MCF 10A (cell line): ENCODE results near the gene MACF1. TPM values are rescaled to one million over a fixed set of nuclear protein-coding genes. Genes with fewer than 3 reads are reported as not detected.

Source experiments
- BruUV-seq: library from RNA; stranded (reverse); fragments of 400-500 nt; replicated peaks from 2 replicates; lab custom pipeline; 2021; lab: Mats Ljungman, UMichigan
- CTCF ChIA-PET: fragments of 300-600 bp; sonication (Branson Sonifier 250); formaldehyde crosslinking; extraction: SDS; loops from one replicate; lab custom pipeline; 2021; ENCODE audit warnings: antibody characterized with exemption, inconsistent platforms; lab: Yijun Ruan, JAX
- POLR2A ChIA-PET: fragments of 300-600, 350-650 bp; sonication (Branson Sonifier 250); formaldehyde crosslinking; extraction: SDS; loops from one replicate; lab custom pipeline; 2020; ENCODE audit warnings: antibody characterized with exemption, inconsistent platforms; lab: Yijun Ruan, JAX
- DNase-seq: peaks from one replicate; pipeline ENCODE4 v3.0.0-alpha.2; 2018; ENCODE audit not compliant: unreplicated experiment
- H3K27ac Mint-ChIP-seq: one replicate; pipeline ENCODE4 v1.8.0; 2022; ENCODE audit warnings: mild to moderate bottlenecking, low read depth, mixed read lengths; ENCODE audit not compliant: unreplicated experiment
- H3K27me3 Mint-ChIP-seq: one replicate; pipeline ENCODE4 v1.8.0; 2022; ENCODE audit warnings: mixed read lengths; ENCODE audit not compliant: insufficient read depth, unreplicated experiment
- H3K36me3 Mint-ChIP-seq: one replicate; pipeline ENCODE4 v1.8.0; 2022; ENCODE audit warnings: mild to moderate bottlenecking, moderate library complexity, mixed read lengths; ENCODE audit not compliant: insufficient read depth, unreplicated experiment
- H3K4me1 Mint-ChIP-seq: one replicate; pipeline ENCODE4 v1.8.0; 2022; ENCODE audit warnings: mixed read lengths; ENCODE audit not compliant: insufficient read depth, unreplicated experiment
- H3K4me3 Mint-ChIP-seq: one replicate; pipeline ENCODE4 v1.8.0; 2022; ENCODE audit warnings: mild to moderate bottlenecking, moderate library complexity, mixed read lengths; ENCODE audit not compliant: unreplicated experiment
- H3K9me3 Mint-ChIP-seq: one replicate; pipeline ENCODE4 v1.8.0; 2022; ENCODE audit warnings: mixed read lengths; ENCODE audit not compliant: unreplicated experiment
- CTCF ChIP-seq: fragments of 200-600 bp; IDR thresholded peaks from one replicate; pipeline ENCODE4 v1.8.0; 2022; ENCODE audit warnings: antibody characterized with exemption, mild to moderate bottlenecking; ENCODE audit not compliant: unreplicated experiment
- intact Hi-C: fragments of 100-400 bp; cut with micrococcal nuclease; formaldehyde crosslinking; loops from 2 replicates; pipeline ENCODE4 v1.14.1; 2022
- total RNA-seq: library from RNA; stranded (reverse); gene quantifications from 2 replicates; pipeline ENCODE4 v1.2.3, GENCODE V29; 2022

The MACF1 gene
- total RNA-seq, 1 experiment from 2014 or later = 188 TPM

- no peaks in the 10 kb centered on the region for H3K9me3 Mint-ChIP-seq
- no TSS peak for BruUV-seq
- POLR2A ChIA-PET = interaction anchor here (0.6 to 15.3 kb wide), 26 partner anchors 9 to 1323 kb away, joined by 3 to 327 read pairs (median 6); no protein-coding TSS in a partner anchor
- peaks cover 52% of the 10 kb centered on the region for H3K4me1 Mint-ChIP-seq
- peak; percentile 98 for DNase-seq
- peak overlapping the region; percentile 53 for H3K4me3 Mint-ChIP-seq
- peak overlapping the region; percentile 88 for H3K27ac Mint-ChIP-seq
- H3K36me3 Mint-ChIP-seq = peaks cover 6% of the 10 kb centered on the region
- CTCF ChIA-PET = interaction anchor here (0.7 to 5.0 kb wide), 17 partner anchors 9 to 91 kb away, joined by 3 to 36 read pairs (median 8); no protein-coding TSS in a partner anchor
- peak; percentile 29 for TF ChIP-seq CTCF
- no peaks in the 10 kb centered on the region for H3K27me3 Mint-ChIP-seq
- intact Hi-C loops = loop anchor here (1.0 to 2.0 kb wide), 3 partner anchors 9 to 81 kb away; no protein-coding TSS in a partner anchor
Observed at GRCh38 chr1:39183503-39184353, 20.8 kb upstream of the MACF1 start.

- TF ChIP-seq CTCF = no peak
- Mint-ChIP-seq H3K27me3 (no peaks in the 10 kb centered on the region), H3K4me3 (peak overlapping the region; percentile 53), H3K36me3 (peaks cover 6% of the 10 kb centered on the region), H3K4me1 (peaks cover 49% of the 10 kb centered on the region), H3K9me3 (no peaks in the 10 kb centered on the region), H3K27ac (peak overlapping the region; percentile 88)
- no peak for DNase-seq
- CTCF ChIA-PET = interaction anchor here (0.7 to 5.0 kb wide), 16 partner anchors 20 to 194 kb away, joined by 3 to 36 read pairs (median 6); no protein-coding TSS in a partner anchor
- POLR2A ChIA-PET = interaction anchor here (0.9 to 15.3 kb wide), 19 partner anchors 8 to 85 kb away, joined by 3 to 327 read pairs (median 8); no protein-coding TSS in a partner anchor
- intact Hi-C loops = no loop called here
- BruUV-seq = TSS peak; percentile 68
Observed at GRCh38 chr1:39184354-39184818, 20.1 kb upstream of the MACF1 start.

GRCh38 chr1:39187275-39188046 lies 17.0 kb upstream of the MACF1 start:
- peaks cover 8% of the 10 kb centered on the region for H3K36me3 Mint-ChIP-seq
- ChIA-PET POLR2A (interaction anchor here (0.6 to 15.3 kb wide), 13 partner anchors 17 to 386 kb away, joined by 3 to 327 read pairs (median 4); partner anchors contain the start of gene MACF1), CTCF (interaction anchor here (0.6 to 5.0 kb wide), 10 partner anchors 10 to 209 kb away, joined by 3 to 36 read pairs (median 4); no protein-coding TSS in a partner anchor)
- peak overlapping the region; percentile 88 for H3K27ac Mint-ChIP-seq
- intact Hi-C loops = no loop called here
- no peak overlapping the region for H3K4me3 Mint-ChIP-seq
- TF ChIP-seq CTCF = no peak
- H3K4me1 Mint-ChIP-seq = peaks cover 67% of the 10 kb centered on the region
- H3K9me3 Mint-ChIP-seq = no peaks in the 10 kb centered on the region
- DNase-seq = no peak
- H3K27me3 Mint-ChIP-seq = no peaks in the 10 kb centered on the region
- BruUV-seq = no TSS peak
